22Rv1 (cell line): ENCODE measurements around the gene C19orf33.

Experiments used
- ZFX ChIP-seq: fragments of 450-650 bp; IDR thresholded peaks from 2 replicates; pipeline ENCODE4 v1.6.1; 2017; ENCODE audit warnings: antibody characterized with exemption, borderline replicate concordance
- TF ChIP-seq, protein P1 (sequence below): fragments of 450-650 bp; IDR thresholded peaks from 2 replicates; pipeline ENCODE4 v1.5.1; 2017; ENCODE audit warnings: mild to moderate bottlenecking

DNA sequence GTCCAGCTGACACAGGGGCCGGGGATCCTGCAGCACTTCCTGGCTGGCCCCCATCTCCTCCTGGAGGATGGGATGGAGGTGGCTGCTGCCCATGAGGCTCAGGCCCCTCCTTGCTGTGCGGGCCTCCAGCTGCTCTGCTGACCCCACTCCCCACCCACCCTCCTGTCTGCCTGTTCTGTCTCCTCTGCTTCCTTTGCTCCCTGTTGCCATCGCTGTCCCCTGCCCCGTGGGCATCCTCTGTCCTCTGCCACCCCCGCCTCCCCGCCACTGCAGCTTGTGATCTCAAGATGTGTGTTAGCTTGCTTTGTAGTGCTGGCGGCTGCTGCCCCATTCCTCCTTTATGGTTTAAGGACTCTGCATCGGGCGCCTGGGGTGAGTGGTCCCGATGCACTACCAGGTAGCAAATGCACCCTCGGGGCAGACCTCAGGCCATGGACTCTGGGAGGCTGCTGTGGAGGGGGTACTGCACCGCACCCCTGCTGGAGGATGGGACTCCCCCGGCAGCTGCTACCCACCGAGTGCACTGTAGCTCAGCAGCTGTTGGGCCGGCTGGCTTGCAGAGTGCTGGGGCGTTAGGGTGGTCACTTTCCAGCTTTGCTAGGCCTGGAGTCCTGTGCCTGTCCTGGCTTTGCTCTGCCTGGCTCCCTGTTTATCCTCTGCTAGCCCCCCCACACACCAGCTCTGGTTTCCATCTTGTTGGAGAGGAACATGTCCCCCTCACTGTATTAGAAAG lies 15.8 kb upstream of the C19orf33 start:
- TF ChIP-seq, protein P1, sequence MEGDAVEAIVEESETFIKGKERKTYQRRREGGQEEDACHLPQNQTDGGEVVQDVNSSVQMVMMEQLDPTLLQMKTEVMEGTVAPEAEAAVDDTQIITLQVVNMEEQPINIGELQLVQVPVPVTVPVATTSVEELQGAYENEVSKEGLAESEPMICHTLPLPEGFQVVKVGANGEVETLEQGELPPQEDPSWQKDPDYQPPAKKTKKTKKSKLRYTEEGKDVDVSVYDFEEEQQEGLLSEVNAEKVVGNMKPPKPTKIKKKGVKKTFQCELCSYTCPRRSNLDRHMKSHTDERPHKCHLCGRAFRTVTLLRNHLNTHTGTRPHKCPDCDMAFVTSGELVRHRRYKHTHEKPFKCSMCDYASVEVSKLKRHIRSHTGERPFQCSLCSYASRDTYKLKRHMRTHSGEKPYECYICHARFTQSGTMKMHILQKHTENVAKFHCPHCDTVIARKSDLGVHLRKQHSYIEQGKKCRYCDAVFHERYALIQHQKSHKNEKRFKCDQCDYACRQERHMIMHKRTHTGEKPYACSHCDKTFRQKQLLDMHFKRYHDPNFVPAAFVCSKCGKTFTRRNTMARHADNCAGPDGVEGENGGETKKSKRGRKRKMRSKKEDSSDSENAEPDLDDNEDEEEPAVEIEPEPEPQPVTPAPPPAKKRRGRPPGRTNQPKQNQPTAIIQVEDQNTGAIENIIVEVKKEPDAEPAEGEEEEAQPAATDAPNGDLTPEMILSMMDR, result no peak
- TF ChIP-seq ZFX, result no peak
